ENCODE measurements around the gene SPTBN1.

- TF ChIP-seq CTCF (IDR thresholded peaks at IDR 0.05) (no peak), EMX1 (CRISPR knock-in tag; IDR thresholded peaks at IDR 0.05) (no peak), JAZF1 (CRISPR knock-in tag; IDR thresholded peaks at IDR 0.05) (no peak), ZNF232 (CRISPR knock-in tag; IDR thresholded peaks at IDR 0.05) (no peak), ATF3 (CRISPR knock-in tag; conservative IDR thresholded peaks at IDR 0.05) (no peak), GABPB1 (CRISPR knock-in tag; IDR thresholded peaks at IDR 0.05) (no peak), ETV6 (CRISPR knock-in tag; IDR thresholded peaks at IDR 0.05) (no peak), ATF1 (CRISPR knock-in tag; IDR thresholded peaks at IDR 0.05) (no peak)
Measured at GRCh38 chr2:54632733-54633692, 176.9 kb downstream of the SPTBN1 start.

Measured in WTC11 (cell line).